Thyroid gland (tissue), 4 donors: Measurements from ENCODE around the gene DENND5A. TPM values are rescaled to one million over a fixed set of nuclear protein-coding genes. Genes with fewer than 3 reads are reported as not detected.

Experiments
- DNase-seq, 2 donors: peaks; one replicate each; pipeline ENCODE4 v3.0.0-alpha.2; 2019
- H3K27ac ChIP-seq, 3 donors: fragments of 200-600 bp; sonication (generic); 1 replicate in 2 of 3; 2 replicates in 1 of 3; pipeline ENCODE4 v1.5.1; 2016 to 2019; ENCODE audit warnings: mild to moderate bottlenecking in 1 of 3, moderate library complexity in 1 of 3
- H3K27me3 ChIP-seq: fragments of 200-600 bp; sonication (generic); one replicate; pipeline ENCODE4 v1.5.1; 2019
- H3K36me3 ChIP-seq, 2 donors: fragments of 200-600 bp; sonication (generic); one replicate each; pipeline ENCODE4 v1.5.1; 2016 to 2019
- H3K4me1 ChIP-seq, 2 donors: fragments of 200-600 bp; sonication (generic); one replicate each; pipeline ENCODE4 v1.5.1; 2017 to 2019
- H3K4me3 ChIP-seq, 3 donors: fragments of 200-600 bp; sonication (generic); replicated peaks in 1 of 3; 1 replicate in 2 of 3; 2 replicates in 1 of 3; pipeline ENCODE4 v1.5.1; 2016; ENCODE audit warnings: mild to moderate bottlenecking in 1 of 3
- H3K9me3 ChIP-seq: fragments of 200-600 bp; sonication (generic); one replicate; pipeline ENCODE4 v1.5.1; 2017
- CTCF ChIP-seq, 6 experiments: fragments of 200-600 bp in 3 of 6; fragments of 450-650 bp in 3 of 6; sonication (generic) in 3 of 6; IDR thresholded peaks; one replicate each; pipeline ENCODE4 v1.5.1; 2016 to 2019; ENCODE audit warnings: antibody characterized with exemption in 6 of 6, mild to moderate bottlenecking in 2 of 6, inconsistent platforms in 1 of 6, moderate library complexity in 1 of 6
- POLR2A ChIP-seq, 2 donors: fragments of 450-650 bp; IDR thresholded peaks; one replicate each; pipeline ENCODE4 v1.6.1; 2017; ENCODE audit warnings: antibody characterized with exemption in 2 of 2, mild to moderate bottlenecking in 2 of 2, moderate library complexity in 1 of 2
- WGBS, 2 donors: methylation state at CpG; one replicate each; pipeline ENCODE4 v1.1.5; 2017; 5-methylcytosine and 5-hydroxymethylcytosine counted together
- intact Hi-C: fragments of 100-400 bp; cut with DNase I; formaldehyde crosslinking; loops from one replicate; pipeline ENCODE4 v1.15.1; 2023
- total RNA-seq, 4 donors: library from RNA; depleted of rRNA; stranded (reverse); fragments of >200 nt; gene quantifications; one replicate each; pipeline ENCODE4 v1.2.3, GENCODE V29; 2016

Gene DENND5A
- total RNA-seq, 4 donors from 2014 or later, result 45.6 to 80.8 (median 59.3) TPM

GRCh38 chr11:9280655-9281301 is 15.6 kb upstream of the DENND5A start:
- Histone ChIP-seq H3K4me3 (no peak overlapping the region), H3K27ac (no peak overlapping the region), H3K36me3 (peaks cover under 1 to 5% of the 10 kb centered on the region in 2 donors), H3K4me1 (no peaks in the 10 kb centered on the region), H3K9me3 (no peaks in the 10 kb centered on the region), H3K27me3 (no peaks in the 10 kb centered on the region)
- no peak for DNase-seq
- intact Hi-C loops, result no loop called here
- 71 to 81% methylated on average over 4 of the region's 4 CpGs for WGBS, 2 donors
- no peak for TF ChIP-seq CTCF (IDR thresholded peaks at IDR 0.05)
- no peak for TF ChIP-seq POLR2A (IDR thresholded peaks at IDR 0.05)

- Histone ChIP-seq H3K27ac (no peak overlapping the region), H3K4me3 (no peak overlapping the region), H3K27me3 (no peaks in the 10 kb centered on the region), H3K9me3 (no peaks in the 10 kb centered on the region), H3K4me1 (no peaks in the 10 kb centered on the region), H3K36me3 (peaks cover 0 to 5% of the 10 kb centered on the region in 2 donors)
- DNase-seq, result no peak
- 94 to 95% methylated on average over 8 of the region's 8 CpGs for WGBS, 2 donors
- TF ChIP-seq CTCF (IDR thresholded peaks at IDR 0.05), result no peak
- TF ChIP-seq POLR2A (IDR thresholded peaks at IDR 0.05), result no peak
- intact Hi-C loops, result no loop called here
Observed at GRCh38 chr11:9277176-9277575, 12.0 kb upstream of the DENND5A start.

GRCh38 chr11:9276571-9276970 is 11.4 kb upstream of the DENND5A start:
- Histone ChIP-seq H3K27ac (no peak overlapping the region), H3K27me3 (no peaks in the 10 kb centered on the region), H3K4me3 (no peak overlapping the region), H3K36me3 (peaks cover 0 to 5% of the 10 kb centered on the region in 2 donors), H3K4me1 (no peaks in the 10 kb centered on the region), H3K9me3 (no peaks in the 10 kb centered on the region)
- TF ChIP-seq POLR2A (IDR thresholded peaks at IDR 0.05), result no peak
- TF ChIP-seq CTCF (IDR thresholded peaks at IDR 0.05), result no peak
- DNase-seq, result no peak
- 93 to 100% methylated on average over 3 of the region's 3 CpGs for whole genome bisulfite sequencing, 2 donors
- intact Hi-C loops, result no loop called here

- Histone ChIP-seq H3K4me1 (no peaks in the 10 kb centered on the region), H3K27ac (no peak overlapping the region), H3K4me3 (no peak overlapping the region), H3K36me3 (no peaks in the 10 kb centered on the region), H3K27me3 (no peaks in the 10 kb centered on the region), H3K9me3 (no peaks in the 10 kb centered on the region)
- no peak for DNase-seq
- 77 to 80% methylated on average over 8 of the region's 8 CpGs for WGBS, 2 donors
- intact Hi-C loops, result no loop called here
- TF ChIP-seq POLR2A (IDR thresholded peaks at IDR 0.05), result no peak
- TF ChIP-seq CTCF (IDR thresholded peaks at IDR 0.05), result no peak
Observed at GRCh38 chr11:9274499-9275258, 9.5 kb upstream of the DENND5A start.
